Measurements from ENCODE around the gene TNFSF13.

GRCh38 chr17:7558544-7559319 is at the start of gene TNFSF13:
- TF ChIP-seq CTCF (IDR thresholded peaks at IDR 0.05) (no peak), POLR2A (IDR thresholded peaks at IDR 0.05) (no peak)

Measured in heart left ventricle (tissue), 13 donors.